K562 (cell line): ENCODE results near the gene AGO3. TPM values are rescaled to one million over a fixed set of nuclear protein-coding genes. Genes with fewer than 3 reads are reported as not detected.

Source experiments
- ATAC-seq: fragments of 200-7000 bp; cut with Tn5 transposase; 3 replicates; pipeline ENCODE4 v1.9.1; 2020; ENCODE audit warnings: moderate library complexity
- BruUV-seq: library from RNA; stranded (reverse); fragments of 400-500 nt; replicated peaks from 2 replicates; lab custom pipeline; 2021; lab: Mats Ljungman, UMichigan
- CTCF ChIA-PET: fragments of 300-600 bp; formaldehyde crosslinking; extraction: SDS; loops from one replicate; lab custom pipeline; 2021; ENCODE audit warnings: low intra/inter-chr PET ratio; lab: Yijun Ruan, JAX
- POLR2A ChIA-PET: fragments of 300-600, 350-650 bp; sonication (Branson Sonifier 250); formaldehyde crosslinking; extraction: SDS; loops from one replicate; lab custom pipeline; 2021; ENCODE audit warnings: antibody characterized with exemption, inconsistent platforms; lab: Yijun Ruan, JAX
- DNase-seq, 4 experiments: peaks; one replicate each; pipeline versions ENCODE4 v3.0.0 to v3.0.0-alpha.2; 2011 to 2018; ENCODE audit warnings: low spot score in 3 of 4, mixed read lengths in 3 of 4; ENCODE audit errors: extremely low read depth in 1 of 4
- FAIRE-seq: peaks from 2 replicates; lab custom pipeline; 2011; peaks lifted over from hg19 to GRCh38; lab: Jason Lieb, UNC
- H2AFZ ChIP-seq: 2 replicates; pipeline ENCODE4 v1.6.0; 2011; ENCODE audit warnings: low read depth, low read length, control low read depth, inconsistent platforms
- H3K27ac ChIP-seq: fragments of 200-600 bp; 3 replicates; pipeline ENCODE4 v1.8.0; 2011; ENCODE audit warnings: low read depth, mild to moderate bottlenecking, control low read depth, inconsistent platforms, low read length, moderate library complexity, mixed read lengths; ENCODE audit errors: extremely low read depth
- H3K27me3 ChIP-seq, 2 experiments: fragments of 300-600 bp in 1 of 2; 2 replicates in 1 of 2; 3 replicates in 1 of 2; pipeline versions ENCODE4 v1.6.0 to v1.8.0; 2011; ENCODE audit warnings: inconsistent platforms in 2 of 2, low read length in 2 of 2, mild to moderate bottlenecking in 1 of 2, mixed read lengths in 1 of 2, moderate library complexity in 1 of 2; ENCODE audit not compliant: control insufficient read depth in 2 of 2, insufficient read depth in 2 of 2
- H3K36me3 ChIP-seq: fragments of 300-600 bp; 3 replicates; pipeline ENCODE4 v1.8.0; 2011; ENCODE audit warnings: mild to moderate bottlenecking, low read length, inconsistent platforms; ENCODE audit not compliant: control insufficient read depth, insufficient read depth
- H3K4me1 ChIP-seq, 2 experiments: fragments of 200-600 bp in 1 of 2; replicated peaks in 1 of 2; 2 replicates in 1 of 2; 3 replicates in 1 of 2; pipeline versions ENCODE4 v1.5.1 to v1.8.0; 2011; ENCODE audit warnings: inconsistent platforms in 2 of 2, low read length in 2 of 2, mild to moderate bottlenecking in 1 of 2, mixed read lengths in 1 of 2, moderate library complexity in 1 of 2; ENCODE audit not compliant: control insufficient read depth in 2 of 2, insufficient read depth in 2 of 2
- H3K4me2 ChIP-seq: 2 replicates; pipeline ENCODE4 v1.6.1; 2011; ENCODE audit warnings: low read length, control low read depth, inconsistent platforms, mixed read lengths; ENCODE audit not compliant: insufficient read depth
- H3K4me3 ChIP-seq: fragments of 200-600 bp; sonication (generic), shearing (Covaris generic); 2 replicates; pipeline ENCODE4 v1.5.1; 2016; ENCODE audit warnings: control low read depth, inconsistent platforms
- H3K79me2 ChIP-seq: fragments of 200-600 bp; 3 replicates; pipeline ENCODE4 v1.8.0; 2011; ENCODE audit warnings: low read length, inconsistent platforms; ENCODE audit not compliant: control insufficient read depth, insufficient read depth
- H3K9ac ChIP-seq, 2 experiments: 2 replicates each; pipeline versions ENCODE4 v1.6.0 to v1.6.1; 2011; ENCODE audit warnings: low read depth in 2 of 2, low read length in 2 of 2, control low read depth in 1 of 2, inconsistent platforms in 1 of 2, mild to moderate bottlenecking in 1 of 2, mixed read lengths in 1 of 2; ENCODE audit not compliant: insufficient read depth in 1 of 2
- H3K9me1 ChIP-seq: one replicate; pipeline ENCODE4 v1.6.0; 2011; ENCODE audit warnings: inconsistent platforms, mild to moderate bottlenecking, low read length, moderate library complexity; ENCODE audit not compliant: control insufficient read depth, insufficient read depth
- H3K9me3 ChIP-seq: replicated peaks from 2 replicates; pipeline ENCODE4 v1.5.1; 2011; ENCODE audit warnings: low read depth, low read length, inconsistent platforms; ENCODE audit not compliant: control insufficient read depth, insufficient read depth
- H4K20me1 ChIP-seq: replicated peaks from 2 replicates; pipeline ENCODE4 v1.6.1; 2011; ENCODE audit warnings: low read length, inconsistent platforms, mixed read lengths; ENCODE audit not compliant: control insufficient read depth, insufficient read depth
- CBX5 ChIP-seq: IDR thresholded peaks from 2 replicates; pipeline ENCODE4 v1.6.1; 2014; ENCODE audit warnings: low read depth, borderline replicate concordance
- FOXJ2 ChIP-seq: fragments of 200-800 bp; sonication (Bioruptor generic); IDR thresholded peaks from 2 replicates; pipeline ENCODE4 v1.6.1; 2016; ENCODE audit warnings: missing genetic modification characterization, missing compliant biosample characterization
- FOXP1 ChIP-seq: sonication (generic); formaldehyde crosslinking; IDR thresholded peaks from 2 replicates; pipeline ENCODE4 v1.8.0; 2022; ENCODE audit warnings: mild to moderate bottlenecking, missing genetic modification reagents
- NCOA2 ChIP-seq, 2 experiments: fragments of 450-650 bp; IDR thresholded peaks; 2 replicates each; pipeline ENCODE4 v1.6.1; 2018; ENCODE audit warnings: mild to moderate bottlenecking in 2 of 2, moderate library complexity in 1 of 2; ENCODE audit not compliant: partially characterized antibody in 2 of 2
- POLR2AphosphoS5 ChIP-seq: IDR thresholded peaks from 2 replicates; pipeline ENCODE4 v1.6.1; 2011; ENCODE audit warnings: mild to moderate bottlenecking, low read depth, low read length, moderate library complexity; ENCODE audit not compliant: control insufficient read depth, insufficient read depth
- RBBP5 ChIP-seq: fragments of 200-600 bp; sonication (generic); IDR thresholded peaks from 2 replicates; pipeline ENCODE4 v1.6.1; 2012; ENCODE audit warnings: borderline replicate concordance, mild to moderate bottlenecking, low read length, control low read depth, inconsistent platforms; ENCODE audit not compliant: insufficient read depth, poor library complexity, severe bottlenecking
- RBM25 ChIP-seq: fragments of 200-400 bp; formaldehyde crosslinking; IDR thresholded peaks from 2 replicates; pipeline ENCODE4 v1.6.1; 2018; ENCODE audit warnings: low read length, low read depth, moderate library complexity; ENCODE audit not compliant: severe bottlenecking
- TRIM24 ChIP-seq, 2 experiments: fragments of 450-650 bp; IDR thresholded peaks; 2 replicates each; pipeline ENCODE4 v1.6.1; 2016
- ZNF263 ChIP-seq: sonication (generic); formaldehyde crosslinking; IDR thresholded peaks from 2 replicates; pipeline ENCODE4 v1.8.0; 2022; ENCODE audit warnings: mild to moderate bottlenecking, missing genetic modification reagents, borderline replicate concordance
- ZNF384 ChIP-seq: IDR thresholded peaks from 2 replicates; pipeline ENCODE4 v1.6.1; 2012; ENCODE audit warnings: low read depth, low read length, improper control_type of control experiment
- WGBS: fragments of 100-300 bp; shearing (Covaris generic); methylation state at CpG from one replicate; pipeline ENCODE4 v1.1.6; 2016; ENCODE audit warnings: low coverage, mixed read lengths; ENCODE audit not compliant: insufficient coverage; ENCODE audit errors: missing lambda C conversion rate; 5-methylcytosine and 5-hydroxymethylcytosine counted together
- in situ Hi-C: fragments of 300-500 bp; cut with MboI; formaldehyde crosslinking; loops from 4 replicates; pipeline ENCODE4 v1.15.0; 2018; ENCODE audit warnings: inconsistent platforms, mixed read lengths
- intact Hi-C: fragments of 100-400 bp; cut with micrococcal nuclease; formaldehyde crosslinking; loops from 2 replicates; pipeline ENCODE4 v1.14.2; 2022
- polyA plus RNA-seq, 8 experiments: library from polyadenylated mRNA; depleted of rRNA in 4 of 8; stranded (reverse) in 5 of 8; unstranded in 3 of 8; fragments of >200 nt; fragmentation: Nextera tagmentation in 2 of 8; fragmentation: Illumina TruSeq in 1 of 8; extraction: Ambion mirVana in 2 of 8; extraction: Trizol in 1 of 8; gene quantifications; 2 replicates each; pipeline versions ENCODE4 v1.2.1 to v1.2.3, GENCODE V29; 2011 to 2014; ENCODE audit warnings: inconsistent platforms in 1 of 8, missing spikeins in 1 of 8
- total RNA-seq, 7 experiments: library from RNA; depleted of rRNA in 6 of 7; stranded (reverse); fragments of >200 nt in 6 of 7; fragmentation: Illumina TruSeq in 2 of 7; extraction: Trizol in 2 of 7; gene quantifications; 2 replicates each; pipeline versions ENCODE4 v1.2.1 to v1.2.3, GENCODE V29; 2011 to 2021; ENCODE audit warnings: low replicate concordance in 1 of 7
- TF ChIP-seq, protein P1 (sequence below): fragments of 450-650 bp; IDR thresholded peaks from 2 replicates; pipeline ENCODE4 v1.6.1; 2016
- TF ChIP-seq, protein P2 (sequence below), 2 experiments: fragments of 450-650 bp; IDR thresholded peaks; 2 replicates each; pipeline ENCODE4 v1.6.1; 2016
- TF ChIP-seq, protein P3 (sequence below), 2 experiments: fragments of 250-450 bp in 1 of 2; fragments of 450-650 bp in 1 of 2; sonication (Bioruptor Pico) in 1 of 2; IDR thresholded peaks; 2 replicates each; pipeline versions ENCODE4 v1.6.1 to v1.8.0; 2016 to 2021; ENCODE audit warnings: mild to moderate bottlenecking in 2 of 2, moderate library complexity in 2 of 2, missing compliant biosample characterization in 1 of 2, missing genetic modification characterization in 1 of 2
- TF ChIP-seq, protein P4 (sequence below): fragments of 450-650 bp; formaldehyde crosslinking; IDR thresholded peaks from 2 replicates; pipeline ENCODE4 v1.4.0; 2020; ENCODE audit warnings: mild to moderate bottlenecking, mixed read lengths
- TF ChIP-seq, protein P5 (sequence below): fragments of 250-450 bp; sonication (Bioruptor Pico); IDR thresholded peaks from 2 replicates; pipeline ENCODE4 v1.8.0; 2022; ENCODE audit warnings: moderate library complexity, mild to moderate bottlenecking, inconsistent platforms

The AGO3 gene
- total and polyA plus RNA-seq, 9 of the 15 experiments (the other 6 are each of a cell fraction or from before 2014, with no cell fraction given), result 4.5 to 41.5 (median 22.7) TPM

GRCh38 chr1:36084497-36085115 lies 153.7 kb downstream of the AGO3 start:
- no peak overlapping the region for H3K27ac ChIP-seq
- FAIRE-seq (no peak), DNase-seq (no peak), ATAC-seq (no peak)
- H3K9me1 ChIP-seq, result peaks cover 6% of the 10 kb centered on the region
- POLR2A ChIA-PET, result no interaction called here
- H3K4me3 ChIP-seq, result no peak overlapping the region
- BruUV-seq, result no TSS peak
- peak overlapping the region in 1 of 2 experiments; percentile 51; a peak in 1 of 4 replicates for H3K9ac ChIP-seq
- peaks cover 9% of the 10 kb centered on the region for H3K79me2 ChIP-seq
- intact Hi-C loops (loop anchor here (5.0 kb wide), 2 partner anchors 152 to 227 kb away; partner anchors contain the start of gene AGO3), in situ Hi-C loops (no loop called here)
- no peaks in the 10 kb centered on the region for H3K9me3 ChIP-seq
- CTCF ChIA-PET, result no interaction called here
- H4K20me1 ChIP-seq, result no peaks in the 10 kb centered on the region
- H3K36me3 ChIP-seq, result no peaks in the 10 kb centered on the region
- no peak overlapping the region for H2AFZ ChIP-seq
- H3K4me2 ChIP-seq, result no peak overlapping the region
- no peaks in the 10 kb centered on the region for H3K27me3 ChIP-seq
- peaks cover 12 to 42% of the 10 kb centered on the region in 2 experiments; a peak in 4 of 5 replicates for H3K4me1 ChIP-seq
- 66% methylated on average over 16 of the region's 19 CpGs for WGBS
- no peak for TF ChIP-seq RBM25
- TF ChIP-seq ZNF384, result no peak
- TF ChIP-seq, protein P1, sequence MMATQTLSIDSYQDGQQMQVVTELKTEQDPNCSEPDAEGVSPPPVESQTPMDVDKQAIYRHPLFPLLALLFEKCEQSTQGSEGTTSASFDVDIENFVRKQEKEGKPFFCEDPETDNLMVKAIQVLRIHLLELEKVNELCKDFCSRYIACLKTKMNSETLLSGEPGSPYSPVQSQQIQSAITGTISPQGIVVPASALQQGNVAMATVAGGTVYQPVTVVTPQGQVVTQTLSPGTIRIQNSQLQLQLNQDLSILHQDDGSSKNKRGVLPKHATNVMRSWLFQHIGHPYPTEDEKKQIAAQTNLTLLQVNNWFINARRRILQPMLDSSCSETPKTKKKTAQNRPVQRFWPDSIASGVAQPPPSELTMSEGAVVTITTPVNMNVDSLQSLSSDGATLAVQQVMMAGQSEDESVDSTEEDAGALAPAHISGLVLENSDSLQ, result no peak
- TF ChIP-seq, protein P2, sequence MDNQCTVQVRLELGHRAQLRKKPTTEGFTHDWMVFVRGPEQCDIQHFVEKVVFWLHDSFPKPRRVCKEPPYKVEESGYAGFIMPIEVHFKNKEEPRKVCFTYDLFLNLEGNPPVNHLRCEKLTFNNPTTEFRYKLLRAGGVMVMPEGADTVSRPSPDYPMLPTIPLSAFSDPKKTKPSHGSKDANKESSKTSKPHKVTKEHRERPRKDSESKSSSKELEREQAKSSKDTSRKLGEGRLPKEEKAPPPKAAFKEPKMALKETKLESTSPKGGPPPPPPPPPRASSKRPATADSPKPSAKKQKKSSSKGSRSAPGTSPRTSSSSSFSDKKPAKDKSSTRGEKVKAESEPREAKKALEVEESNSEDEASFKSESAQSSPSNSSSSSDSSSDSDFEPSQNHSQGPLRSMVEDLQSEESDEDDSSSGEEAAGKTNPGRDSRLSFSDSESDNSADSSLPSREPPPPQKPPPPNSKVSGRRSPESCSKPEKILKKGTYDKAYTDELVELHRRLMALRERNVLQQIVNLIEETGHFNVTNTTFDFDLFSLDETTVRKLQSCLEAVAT (IDR thresholded peaks at IDR 0.05), result no peak
- TF ChIP-seq, protein P3, sequence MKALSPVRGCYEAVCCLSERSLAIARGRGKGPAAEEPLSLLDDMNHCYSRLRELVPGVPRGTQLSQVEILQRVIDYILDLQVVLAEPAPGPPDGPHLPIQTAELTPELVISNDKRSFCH (CRISPR knock-in tag; IDR thresholded peaks at IDR 0.05), result no peak
- TF ChIP-seq, protein P3 (tag; IDR thresholded peaks at IDR 0.05), result no peak
- no peak for TF ChIP-seq FOXP1
- TF ChIP-seq NCOA2 (IDR thresholded peaks at IDR 0.05; ENCODE audit: partially characterized antibody in 2 of 2), result no peak
- no peak for TF ChIP-seq ZNF263
- no peak for TF ChIP-seq RBBP5
- TF ChIP-seq CBX5, result no peak
- TF ChIP-seq POLR2AphosphoS5, result no peak
- TF ChIP-seq FOXJ2, result no peak
- TF ChIP-seq, protein P4, sequence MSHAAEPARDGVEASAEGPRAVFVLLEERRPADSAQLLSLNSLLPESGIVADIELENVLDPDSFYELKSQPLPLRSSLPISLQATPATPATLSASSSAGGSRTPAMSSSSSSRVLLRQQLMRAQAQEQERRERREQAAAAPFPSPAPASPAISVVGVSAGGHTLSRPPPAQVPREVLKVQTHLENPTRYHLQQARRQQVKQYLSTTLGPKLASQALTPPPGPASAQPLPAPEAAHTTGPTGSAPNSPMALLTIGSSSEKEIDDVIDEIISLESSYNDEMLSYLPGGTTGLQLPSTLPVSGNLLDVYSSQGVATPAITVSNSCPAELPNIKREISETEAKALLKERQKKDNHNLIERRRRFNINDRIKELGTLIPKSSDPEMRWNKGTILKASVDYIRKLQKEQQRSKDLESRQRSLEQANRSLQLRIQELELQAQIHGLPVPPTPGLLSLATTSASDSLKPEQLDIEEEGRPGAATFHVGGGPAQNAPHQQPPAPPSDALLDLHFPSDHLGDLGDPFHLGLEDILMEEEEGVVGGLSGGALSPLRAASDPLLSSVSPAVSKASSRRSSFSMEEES, result no peak
- TF ChIP-seq, protein P5, sequence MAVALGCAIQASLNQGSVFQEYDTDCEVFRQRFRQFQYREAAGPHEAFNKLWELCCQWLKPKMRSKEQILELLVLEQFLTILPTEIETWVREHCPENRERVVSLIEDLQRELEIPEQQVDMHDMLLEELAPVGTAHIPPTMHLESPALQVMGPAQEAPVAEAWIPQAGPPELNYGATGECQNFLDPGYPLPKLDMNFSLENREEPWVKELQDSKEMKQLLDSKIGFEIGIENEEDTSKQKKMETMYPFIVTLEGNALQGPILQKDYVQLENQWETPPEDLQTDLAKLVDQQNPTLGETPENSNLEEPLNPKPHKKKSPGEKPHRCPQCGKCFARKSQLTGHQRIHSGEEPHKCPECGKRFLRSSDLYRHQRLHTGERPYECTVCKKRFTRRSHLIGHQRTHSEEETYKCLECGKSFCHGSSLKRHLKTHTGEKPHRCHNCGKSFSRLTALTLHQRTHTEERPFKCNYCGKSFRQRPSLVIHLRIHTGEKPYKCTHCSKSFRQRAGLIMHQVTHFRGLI, result no peak
- no peak for TF ChIP-seq TRIM24 (IDR thresholded peaks at IDR 0.05)
